DMS 273 (cell line): Measurements from ENCODE around the gene EEF1A2.

Source experiments
- DNase-seq: peaks from one replicate; lab custom pipeline; 2025; ENCODE audit not compliant: unreplicated experiment; lab: John Stamatoyannopoulos, UW

EEF1A2 gene

DNA sequence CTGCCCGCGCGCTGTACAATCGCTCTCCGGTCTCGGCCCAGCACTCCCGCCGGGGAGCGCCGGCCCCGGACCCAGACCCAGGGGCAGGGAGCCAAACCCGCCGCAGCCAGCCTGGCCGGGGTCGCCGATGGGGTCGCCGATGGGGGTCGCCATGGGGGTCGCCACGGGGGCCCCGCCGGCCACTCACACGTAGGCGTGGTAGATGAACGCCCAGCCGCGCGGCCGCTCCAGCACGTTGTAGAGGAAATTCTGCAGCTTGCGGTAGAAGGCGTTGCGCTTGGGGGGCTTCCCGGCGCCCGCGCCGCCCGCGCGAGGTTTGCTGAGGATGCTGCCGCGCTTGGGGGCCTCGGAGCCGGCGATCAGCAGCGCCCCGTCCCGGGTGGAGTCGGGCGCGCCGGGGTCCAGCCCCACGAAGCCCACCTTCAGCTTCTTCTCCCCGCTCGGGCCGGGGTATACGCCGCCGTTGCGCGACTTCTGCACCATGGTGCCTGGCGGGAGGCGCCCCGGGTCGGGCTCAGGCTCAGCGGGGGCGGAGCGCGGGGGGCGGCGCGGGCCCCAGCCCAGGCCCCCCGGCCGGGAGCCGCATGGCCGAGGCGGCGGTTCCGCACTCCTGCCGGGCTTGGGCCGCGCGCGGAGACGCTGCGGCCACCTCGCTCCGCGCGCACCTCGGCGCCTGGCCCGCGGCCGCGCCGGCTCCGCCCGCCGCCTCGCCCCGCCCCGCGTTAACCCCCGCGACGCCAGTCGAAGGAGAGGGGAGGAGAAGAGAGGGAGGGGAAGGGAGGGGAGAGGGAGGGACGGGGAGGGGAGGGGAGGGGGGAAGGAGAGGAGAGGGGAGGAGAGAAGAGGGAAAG is 26.7 kb downstream of the EEF1A2 start, which contains the start of gene KCNQ2:
Gene KCNQ2, minus strand, starts transcription at position 675 of the 851 bp plus-strand sequence. Its CDS starts 192 bp downstream, at position 483.
- DNase-seq: peak; percentile 81

DNA sequence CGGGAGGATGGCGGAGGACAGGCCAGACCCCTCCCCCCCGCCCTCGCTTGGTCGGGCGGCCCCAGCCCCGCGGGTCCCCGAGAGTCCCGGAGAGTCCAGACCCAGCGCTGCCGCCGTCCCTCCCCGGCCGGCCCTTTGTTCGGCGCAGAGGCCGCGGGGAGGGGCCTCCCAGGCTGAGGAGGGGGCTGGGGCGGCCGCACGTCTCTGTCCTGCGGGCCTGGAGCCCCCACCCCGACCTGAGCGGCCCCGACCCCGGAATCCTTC is 27.2 kb downstream of the EEF1A2 start:
- DNase-seq: no peak

DNA sequence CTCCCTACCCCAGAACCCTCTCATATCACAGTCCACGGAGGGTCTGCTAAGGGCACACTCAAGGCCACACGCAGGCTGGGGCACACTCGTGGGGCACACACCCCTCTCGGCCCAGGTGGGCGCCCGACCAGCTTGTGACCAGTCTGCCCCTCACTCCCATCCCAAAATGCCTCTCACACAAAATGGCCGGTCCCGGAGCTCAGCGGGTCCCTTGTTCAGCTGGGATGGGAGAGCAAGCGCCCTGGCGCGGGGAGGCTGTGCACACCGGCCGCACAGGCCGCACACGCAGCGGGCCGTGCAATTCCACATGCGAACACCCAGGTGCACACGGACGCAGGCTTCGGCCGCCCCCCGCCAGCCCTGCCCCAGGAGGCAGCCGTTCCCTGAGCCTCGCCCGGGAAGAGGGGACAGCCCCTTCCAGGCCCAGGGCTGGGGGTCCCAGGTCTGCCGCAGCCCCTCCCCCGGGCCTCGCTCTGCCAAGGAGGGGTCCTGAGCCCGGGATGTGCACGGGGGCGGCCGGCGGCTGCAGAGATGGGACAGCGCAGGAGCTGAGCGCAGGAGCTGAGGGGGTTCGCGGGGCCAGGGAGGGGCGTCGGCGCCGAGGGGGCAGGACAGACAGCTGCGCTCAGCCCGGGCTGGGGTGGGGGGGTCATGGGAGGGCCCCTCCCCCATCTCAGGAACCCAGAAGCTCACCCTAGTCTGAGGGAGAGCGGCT is 27.7 kb downstream of the EEF1A2 start:
- peak; percentile 75 for DNase-seq

DNA sequence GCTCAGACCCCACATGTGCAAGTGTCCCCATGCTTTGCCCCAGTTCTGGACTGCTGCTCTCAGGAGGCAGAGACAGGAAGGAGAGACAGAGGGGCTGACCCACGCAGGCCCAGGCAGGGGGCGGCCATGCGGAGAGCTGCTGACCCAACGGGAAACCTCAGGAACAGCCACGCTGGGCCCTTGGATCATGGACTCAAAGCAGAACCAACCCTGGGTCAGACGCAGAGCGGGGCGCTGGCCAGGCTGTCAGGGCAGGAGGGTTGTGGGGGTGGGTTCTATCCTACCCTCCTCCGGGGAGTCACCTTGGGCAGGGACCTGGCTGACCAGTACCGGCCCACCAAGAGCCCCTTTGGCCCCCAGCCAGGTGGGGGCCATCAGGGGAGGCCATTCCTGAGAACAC is 28.5 kb downstream of the EEF1A2 start:
- DNase-seq: no peak

DNA sequence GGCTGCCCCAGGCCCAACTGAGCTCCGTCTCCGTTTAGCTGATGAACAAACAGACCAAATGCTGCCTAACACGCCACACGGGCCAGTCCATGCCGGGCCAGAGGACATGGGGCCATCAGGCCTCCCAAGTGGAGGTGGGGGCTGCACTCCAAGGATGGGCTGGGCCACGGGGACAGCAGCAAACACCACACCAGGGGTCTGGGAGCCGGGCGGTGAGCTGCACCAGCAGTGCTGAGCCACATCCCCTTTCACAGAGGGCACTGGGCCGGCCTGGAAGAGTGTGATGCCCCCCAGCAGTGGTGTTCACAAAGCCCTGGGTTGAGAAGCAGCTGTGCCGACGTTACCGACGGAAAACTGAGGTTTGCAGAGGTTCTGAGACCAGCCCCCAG is 29.2 kb downstream of the EEF1A2 start:
- DNase-seq: no peak

DNA sequence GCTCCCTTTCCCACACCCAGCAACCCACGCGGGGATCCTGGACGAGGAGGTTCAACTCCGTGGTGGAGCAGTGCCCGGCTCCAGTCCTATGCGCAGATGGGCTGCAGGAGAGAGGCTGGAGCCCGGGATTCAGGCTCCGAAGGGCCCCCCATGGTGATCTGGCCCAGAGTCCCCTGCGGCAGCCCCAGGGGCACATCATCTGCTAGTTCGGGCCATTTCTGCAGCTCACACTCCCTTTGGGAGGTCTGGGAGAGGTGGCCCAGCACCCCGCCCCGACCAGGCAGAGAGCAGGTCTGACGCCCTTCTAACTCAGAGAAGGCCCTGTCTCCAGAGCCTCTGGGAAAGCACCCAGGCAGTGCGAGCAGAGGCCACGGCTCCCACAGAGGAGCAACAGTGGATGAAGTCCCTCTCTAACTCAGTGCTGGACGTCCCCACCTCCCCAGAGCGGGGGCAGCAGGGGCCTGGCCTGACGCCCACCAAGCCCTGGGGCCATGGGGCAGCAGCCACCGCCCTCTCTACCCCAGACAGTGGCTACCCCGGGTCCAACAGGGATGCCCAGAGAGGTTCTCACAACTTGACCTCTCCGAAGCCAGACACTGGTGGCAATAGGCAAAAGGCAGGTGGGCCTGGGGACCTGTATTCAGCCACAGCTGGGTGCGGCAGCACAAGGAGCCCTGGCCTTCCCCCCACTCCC is 29.7 kb downstream of the EEF1A2 start:
- DNase-seq: peak; percentile 58

DNA sequence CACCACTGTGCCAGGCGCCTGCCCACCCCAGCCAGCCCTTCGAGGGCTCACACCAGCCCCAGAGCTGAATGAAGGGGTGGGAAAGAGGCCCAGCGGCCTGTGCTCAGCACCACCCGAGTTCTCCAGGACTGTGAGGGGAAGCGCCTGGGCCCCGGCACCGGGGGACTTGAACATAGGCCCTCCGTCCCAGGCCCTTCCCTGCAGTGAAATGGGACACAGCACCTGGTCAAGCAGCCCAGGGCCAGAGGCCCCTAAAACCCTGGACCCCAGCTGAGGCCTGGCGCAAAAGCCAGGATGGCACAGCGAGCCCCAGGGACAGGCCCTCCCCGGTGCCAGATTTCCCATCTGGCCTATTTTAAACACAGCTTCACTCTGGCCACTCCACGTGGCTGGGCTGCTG is 30.5 kb downstream of the EEF1A2 start:
- DNase-seq: peak; percentile 75

DNA sequence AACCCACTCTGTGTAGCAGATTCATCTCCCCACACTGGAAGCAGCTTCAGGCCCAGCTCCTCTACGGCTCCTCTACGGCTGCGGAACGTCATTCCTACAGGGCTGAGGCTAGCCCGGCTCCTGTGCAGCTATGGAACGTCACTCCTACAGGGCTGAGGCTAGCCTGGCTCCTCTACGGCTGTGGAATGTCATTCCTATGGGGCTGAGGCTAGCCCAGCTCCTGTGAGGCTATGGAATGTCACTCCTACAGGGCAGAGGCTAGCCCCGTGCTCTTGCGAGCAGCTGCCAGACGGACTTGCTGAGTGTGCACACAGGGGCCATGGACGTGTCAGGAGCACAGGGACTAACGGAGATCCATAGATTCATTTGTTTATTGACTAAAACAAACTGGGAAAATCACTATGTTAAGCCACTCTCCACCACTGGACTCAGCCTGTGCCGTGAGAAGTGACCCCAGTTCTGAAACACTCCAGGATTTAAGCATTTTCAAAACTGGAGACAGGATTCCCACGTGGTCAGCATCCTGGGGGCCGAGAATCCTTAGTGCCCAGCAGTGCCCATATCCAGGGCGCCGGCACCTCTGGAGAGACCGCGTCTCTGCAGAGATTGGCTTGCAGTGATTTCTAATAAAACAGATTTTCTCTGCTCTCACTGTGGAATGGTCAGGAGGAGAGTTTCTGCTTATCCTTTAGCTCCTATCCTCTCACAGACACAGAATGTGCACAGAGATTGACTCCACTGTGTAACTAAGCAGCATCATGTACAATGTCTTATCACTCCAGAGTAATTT is 31.4 kb downstream of the EEF1A2 start:
- DNase-seq: no peak

DNA sequence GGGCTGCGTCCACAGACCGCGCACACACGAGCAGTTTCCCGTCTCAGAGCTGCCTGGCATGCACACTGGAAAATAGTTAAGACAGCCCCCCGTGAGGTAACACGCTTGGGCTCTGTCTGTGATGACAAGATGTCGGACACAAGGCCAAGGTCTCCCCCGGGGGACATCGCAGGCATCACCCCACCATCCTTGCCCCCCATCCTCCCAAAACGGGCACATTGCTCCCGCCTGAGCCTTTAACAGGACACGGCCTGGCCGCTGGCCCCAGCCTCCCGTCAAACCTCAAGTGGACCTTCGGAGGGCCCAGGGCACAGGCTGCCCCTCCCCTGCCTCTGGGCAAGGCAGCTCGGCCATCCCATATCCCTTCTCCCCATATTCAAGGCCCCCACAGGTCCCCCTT is 32.0 kb downstream of the EEF1A2 start:
- DNase-seq: no peak

DNA sequence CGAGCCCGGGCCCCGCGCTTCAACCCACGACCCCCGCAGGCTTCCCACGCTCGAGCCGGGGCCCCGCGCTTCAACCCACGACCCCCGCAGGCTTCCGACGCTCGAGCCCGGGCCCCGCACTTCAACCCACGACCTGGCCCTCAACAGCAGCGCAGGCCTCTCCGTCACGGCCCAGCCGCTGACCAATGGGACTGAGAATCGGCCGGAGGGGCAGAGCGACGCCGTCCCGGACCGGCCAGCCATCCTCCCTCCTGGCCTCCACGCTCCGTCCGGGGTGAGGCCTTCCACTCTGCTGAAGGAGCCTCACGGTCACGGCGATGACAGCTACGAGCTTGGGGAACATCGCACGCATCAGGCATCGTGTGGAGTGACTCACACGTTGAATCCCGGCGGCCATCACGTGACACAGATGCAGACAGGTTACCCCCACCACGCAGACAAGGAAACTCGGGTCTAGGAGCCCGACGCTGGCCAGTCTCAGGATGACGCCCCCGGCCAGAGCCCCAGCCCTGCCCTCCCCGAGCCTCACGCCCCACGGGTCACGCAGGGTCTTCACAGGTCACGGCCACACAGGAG is 32.5 kb downstream of the EEF1A2 start:
- no peak for DNase-seq

DNA sequence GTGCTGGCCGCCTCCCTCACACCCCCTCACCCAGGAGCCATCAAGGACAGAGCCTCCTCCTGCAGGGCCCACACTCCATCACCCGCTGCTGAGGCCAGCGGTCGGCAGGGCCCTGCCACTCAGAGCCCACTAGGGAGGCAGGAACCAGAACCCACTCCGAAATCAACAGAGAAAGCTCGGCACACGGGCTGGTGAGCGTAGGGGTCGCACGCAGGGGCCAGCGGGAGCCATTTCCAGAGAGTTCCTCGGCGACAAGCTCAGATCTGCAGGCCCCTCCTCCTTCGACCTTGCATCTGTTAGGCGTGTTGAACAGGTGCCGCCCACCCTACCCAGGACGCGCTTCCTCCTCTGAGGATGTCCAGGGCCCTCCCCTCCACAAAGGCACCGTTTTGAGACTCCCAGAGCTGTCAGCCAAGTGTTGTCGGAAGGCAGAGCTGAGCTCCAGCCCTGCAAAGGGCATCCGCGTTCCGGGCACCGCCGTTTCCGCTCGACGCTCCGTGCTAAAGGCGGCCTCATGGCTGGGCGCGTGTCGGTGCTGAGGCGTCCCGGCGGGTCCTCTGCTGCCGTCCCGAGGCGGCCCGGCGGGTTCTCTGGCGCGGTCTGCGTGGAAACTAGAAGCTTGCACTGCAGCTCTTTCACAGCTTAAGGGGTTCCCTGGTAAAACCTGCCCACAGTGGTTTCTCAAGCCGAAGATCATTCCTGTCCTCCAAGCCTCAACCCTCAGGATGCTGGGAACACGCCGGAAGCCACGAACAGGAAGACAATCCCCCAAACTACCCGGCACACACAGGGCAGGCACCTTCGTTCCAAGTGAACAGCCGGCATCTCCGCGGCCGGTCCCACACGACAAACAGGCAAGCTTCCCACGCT is 33.3 kb downstream of the EEF1A2 start:
- DNase-seq: no peak

DNA sequence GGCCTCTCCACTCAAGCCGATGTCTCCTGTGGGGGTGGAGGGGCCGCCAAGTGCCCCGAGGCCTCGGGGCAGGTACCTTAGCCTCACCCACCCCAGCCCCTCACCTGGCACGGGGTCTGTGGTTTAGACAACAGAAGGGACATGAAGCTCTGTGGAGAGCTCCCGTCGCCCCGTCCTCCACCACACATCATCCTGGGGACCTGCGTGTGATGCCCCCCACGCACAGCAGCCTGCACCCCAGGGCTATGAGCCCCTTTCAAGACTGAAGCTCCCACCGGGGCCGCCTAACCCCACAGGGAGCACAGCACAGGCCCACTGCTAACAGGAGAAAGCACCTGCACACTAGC is 34.6 kb downstream of the EEF1A2 start:
- DNase-seq: no peak

DNA sequence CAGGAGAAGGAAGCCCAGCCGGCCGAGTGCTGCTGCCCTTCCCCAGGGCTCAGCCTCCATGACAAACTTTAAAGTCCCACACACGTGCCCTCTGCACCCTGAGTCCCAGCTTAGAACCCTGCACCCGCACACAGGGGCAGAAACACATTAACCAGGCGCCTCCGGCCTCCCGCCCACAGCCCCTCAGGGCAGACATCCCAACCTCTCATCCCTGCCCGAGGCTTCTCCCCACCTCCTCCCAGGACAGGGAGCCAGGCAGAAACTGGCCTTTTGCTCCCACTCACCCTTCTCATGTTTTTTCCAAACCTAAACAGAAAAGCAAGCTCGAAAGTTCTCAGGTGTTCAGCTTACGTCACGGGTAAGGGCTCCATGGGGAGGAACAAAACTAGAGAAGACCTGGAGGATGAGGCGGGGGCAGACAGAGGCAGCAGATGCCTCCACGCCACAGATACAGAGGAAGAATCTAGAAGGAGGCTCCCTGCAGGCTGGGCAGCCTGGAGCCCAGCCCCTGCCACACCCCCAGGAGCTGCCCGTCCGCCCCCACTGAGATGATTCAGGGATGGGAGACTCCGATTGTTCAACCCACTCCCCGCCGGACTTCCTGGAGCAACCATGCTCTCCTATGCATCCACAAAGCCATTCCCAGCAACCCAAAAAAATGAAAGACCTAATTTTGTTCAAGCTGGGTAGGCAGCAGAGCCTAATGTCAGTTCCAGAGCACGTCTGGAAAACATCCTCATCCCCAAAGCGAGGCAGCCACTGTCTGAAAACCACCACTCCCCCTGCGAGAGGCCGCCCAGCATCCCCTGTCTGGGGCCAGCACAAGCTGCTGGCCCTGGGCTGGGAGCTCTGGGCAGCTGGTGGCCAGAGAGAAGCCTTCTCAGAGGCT is 35.2 kb downstream of the EEF1A2 start:
- DNase-seq: no peak

DNA sequence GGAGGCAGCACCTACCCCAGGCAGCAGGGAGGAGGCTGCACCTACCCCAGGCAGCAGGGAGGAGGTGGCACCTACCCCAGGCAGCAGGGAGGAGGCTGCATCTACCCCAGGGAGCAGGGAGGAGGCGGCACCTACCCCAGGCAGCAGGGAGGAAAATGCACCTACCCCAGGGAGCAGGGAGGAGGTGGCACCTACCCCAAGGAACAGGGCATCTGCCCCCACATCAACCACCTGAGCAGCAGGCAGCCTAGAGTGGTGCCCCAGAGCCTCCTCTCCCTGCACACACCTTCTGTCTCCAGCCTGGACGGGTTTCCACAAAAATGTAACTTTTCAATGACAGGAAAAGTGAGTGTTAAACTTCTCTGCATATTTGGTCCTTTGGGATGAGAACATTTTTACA is 36.6 kb downstream of the EEF1A2 start:
- no peak for DNase-seq

DNA sequence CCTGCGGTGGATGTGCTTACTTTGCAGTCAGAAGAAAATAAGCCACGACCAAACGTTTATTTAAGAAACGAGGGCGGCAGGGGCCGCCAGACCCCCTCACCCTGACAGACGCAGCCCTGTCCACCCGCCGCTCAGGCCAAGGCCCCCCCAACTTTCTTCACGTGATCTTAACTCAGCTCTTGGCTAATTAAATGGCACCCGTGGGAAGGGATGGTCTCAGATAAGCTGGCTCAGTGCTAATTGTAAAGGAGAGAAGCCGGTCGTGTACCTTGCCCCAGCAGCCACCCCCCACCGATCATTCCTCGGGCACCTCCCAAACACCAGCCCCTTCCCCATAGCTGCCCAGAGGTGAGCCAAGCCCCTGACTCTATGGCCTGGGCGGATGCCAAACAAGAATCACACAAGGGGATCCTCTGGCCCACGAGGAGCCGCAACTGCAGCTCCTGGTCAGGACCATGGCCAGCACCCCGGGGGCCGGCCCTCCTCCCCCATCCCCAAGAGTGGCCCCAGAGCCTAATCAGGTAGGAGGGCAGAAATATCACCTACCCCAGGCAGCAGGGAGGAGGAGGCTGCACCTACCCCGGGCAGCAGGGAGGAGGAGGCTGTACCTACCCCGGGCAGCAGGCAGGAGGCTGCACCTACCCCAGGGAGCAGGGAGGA is 37.6 kb downstream of the EEF1A2 start:
- no peak for DNase-seq

DNA sequence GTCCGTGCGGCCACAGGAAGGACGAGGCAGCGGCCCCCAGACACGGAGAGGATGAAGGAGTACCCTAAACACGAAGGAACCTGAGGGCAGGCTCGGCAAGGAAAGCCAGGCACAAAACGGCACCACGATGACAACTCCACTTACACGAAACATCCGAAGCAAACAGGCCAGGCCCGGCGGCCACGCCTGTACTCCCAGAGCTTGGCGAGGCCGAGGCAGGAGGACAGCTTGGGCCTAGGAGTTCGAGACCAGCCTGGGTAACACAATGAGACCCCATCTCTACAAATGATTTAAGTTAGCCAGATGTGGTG is 39.9 kb downstream of the EEF1A2 start:
- no peak for DNase-seq

DNA sequence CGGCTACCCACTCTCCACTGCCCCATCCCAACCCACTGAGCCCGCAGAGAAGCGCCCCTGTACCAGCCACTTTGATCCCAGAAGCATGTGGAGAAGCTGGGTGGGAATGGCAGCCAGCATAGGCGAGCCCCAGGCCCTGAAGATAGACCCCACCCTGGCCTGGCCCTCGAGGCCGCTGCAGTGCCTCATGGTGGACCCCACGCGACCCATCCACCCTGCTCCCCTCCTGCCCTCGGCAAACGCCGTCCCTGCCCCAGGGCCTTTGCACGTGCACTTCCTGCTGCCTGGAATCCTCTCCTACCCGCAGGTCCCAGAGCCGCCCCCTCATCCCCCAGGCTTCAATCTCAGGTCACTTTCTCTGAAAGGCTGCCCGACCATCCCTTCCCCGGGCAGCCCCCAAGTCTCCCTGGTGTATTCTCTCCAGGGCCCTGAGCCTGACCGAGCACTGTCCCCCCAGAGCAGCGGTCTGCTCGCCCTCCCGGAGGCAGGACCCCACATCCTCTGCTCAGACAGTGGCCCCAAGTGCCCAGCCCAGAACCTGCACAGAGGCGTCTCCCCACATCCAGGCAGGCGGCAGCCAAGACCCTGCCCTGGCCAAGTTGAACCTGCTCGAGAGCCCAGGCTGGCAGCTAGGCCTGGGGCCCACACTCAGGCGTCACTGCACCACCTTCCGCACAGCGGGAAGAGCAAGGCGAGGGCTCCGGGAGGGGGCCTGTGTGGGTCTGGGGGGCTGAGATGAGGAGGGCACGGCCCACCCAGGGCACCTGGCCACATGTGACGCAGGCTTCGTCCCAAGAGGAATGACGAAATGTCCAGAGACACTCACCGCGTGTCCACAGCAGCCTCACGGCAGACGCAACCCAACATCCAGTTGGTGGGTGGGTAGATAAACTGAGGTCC is 40.5 kb downstream of the EEF1A2 start:
- DNase-seq: no peak

DNA sequence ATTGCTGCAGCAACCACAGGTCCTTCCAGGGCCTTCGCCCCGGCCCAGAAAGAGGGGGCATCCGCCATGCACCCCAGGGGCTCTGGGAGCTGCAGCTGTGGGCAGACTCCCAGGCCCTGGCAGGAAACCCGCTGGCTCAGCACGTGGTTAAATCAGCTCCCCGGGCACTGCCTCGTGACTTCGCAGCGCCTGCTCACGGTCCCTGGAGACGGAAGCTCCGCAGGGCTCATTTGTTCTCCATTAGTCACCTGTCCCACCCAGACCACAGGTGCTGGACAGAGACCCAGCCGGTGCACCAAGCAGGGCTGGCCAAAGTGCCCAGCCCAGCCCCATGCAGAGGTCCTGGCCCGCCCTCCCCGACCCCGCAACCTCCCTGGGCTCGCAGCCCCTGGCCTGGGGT is 41.1 kb downstream of the EEF1A2 start:
- peak; percentile 77 for DNase-seq
